HG03039 (cell line): ENCODE results near the gene LRRTM4.

Source experiments
- ATAC-seq: cut with Tn5 transposase; IDR thresholded peaks from one replicate; pipeline ENCODE4 v1.9.1; 2021; ENCODE audit warnings: mild to moderate bottlenecking, moderate library complexity; ENCODE audit not compliant: unreplicated experiment

Gene LRRTM4

GRCh38 chr2:77325395-77325794 is 196.8 kb downstream of the LRRTM4 start:
- no peak for ATAC-seq

- no peak for ATAC-seq
These were observed 199.7 kb downstream of the LRRTM4 start for GRCh38 chr2:77322431-77322830.

GRCh38 chr2:77314721-77315120 is 207.5 kb downstream of the LRRTM4 start:
- ATAC-seq, result no peak

- ATAC-seq, result no peak
These were observed 211.8 kb downstream of the LRRTM4 start for GRCh38 chr2:77310416-77310815.

GRCh38 chr2:77309725-77310124 is 212.5 kb downstream of the LRRTM4 start:
- no peak for ATAC-seq

- no peak for ATAC-seq
These were observed 220.7 kb downstream of the LRRTM4 start for GRCh38 chr2:77301441-77301840.

GRCh38 chr2:77296791-77297190 is 225.4 kb downstream of the LRRTM4 start:
- no peak for ATAC-seq

GRCh38 chr2:77294474-77294873 is 227.7 kb downstream of the LRRTM4 start:
- ATAC-seq, result no peak

GRCh38 chr2:77284353-77284752 is 237.8 kb downstream of the LRRTM4 start:
- ATAC-seq, result no peak

- ATAC-seq, result no peak
These were observed 250.9 kb downstream of the LRRTM4 start for GRCh38 chr2:77271262-77271661.

GRCh38 chr2:77270433-77270832 is 251.7 kb downstream of the LRRTM4 start:
- ATAC-seq, result no peak

- no peak for ATAC-seq
These were observed 253.6 kb downstream of the LRRTM4 start for GRCh38 chr2:77268626-77269025.

GRCh38 chr2:77232909-77233425 is 289.2 kb downstream of the LRRTM4 start:
- no peak for ATAC-seq

GRCh38 chr2:77228391-77228790 is 293.8 kb downstream of the LRRTM4 start:
- no peak for ATAC-seq

- no peak for ATAC-seq
These were observed 311.5 kb downstream of the LRRTM4 start for GRCh38 chr2:77210725-77211124.

- no peak for ATAC-seq
These were observed 314.8 kb downstream of the LRRTM4 start for GRCh38 chr2:77207331-77207730.

- no peak for ATAC-seq
These were observed 320.4 kb downstream of the LRRTM4 start for GRCh38 chr2:77201755-77202154.

GRCh38 chr2:77199411-77199810 is 322.8 kb downstream of the LRRTM4 start:
- no peak for ATAC-seq

GRCh38 chr2:77193858-77194448 is 328.2 kb downstream of the LRRTM4 start:
- no peak for ATAC-seq

GRCh38 chr2:77192811-77193289 is 329.3 kb downstream of the LRRTM4 start:
- no peak for ATAC-seq

GRCh38 chr2:77191665-77192064 is 330.5 kb downstream of the LRRTM4 start:
- ATAC-seq, result no peak

GRCh38 chr2:77190721-77191346 is 331.3 kb downstream of the LRRTM4 start:
- no peak for ATAC-seq

- ATAC-seq, result no peak
These were observed 337.1 kb downstream of the LRRTM4 start for GRCh38 chr2:77185052-77185451.
